Stimulated activated CD4-positive, alpha-beta T cell treated with anti-CD3 and anti-CD28 coated beads, TNF-alpha, amount 100 ng/mL, for 48 hours (primary cell): Measurements from ENCODE around the gene MAFG.

Source experiments
- DNase-seq, 3 donors: peaks; one replicate each; pipeline ENCODE4 v3.0.0-alpha.2; 2020; ENCODE audit warnings: low read depth in 3 of 3

MAFG gene

DNA sequence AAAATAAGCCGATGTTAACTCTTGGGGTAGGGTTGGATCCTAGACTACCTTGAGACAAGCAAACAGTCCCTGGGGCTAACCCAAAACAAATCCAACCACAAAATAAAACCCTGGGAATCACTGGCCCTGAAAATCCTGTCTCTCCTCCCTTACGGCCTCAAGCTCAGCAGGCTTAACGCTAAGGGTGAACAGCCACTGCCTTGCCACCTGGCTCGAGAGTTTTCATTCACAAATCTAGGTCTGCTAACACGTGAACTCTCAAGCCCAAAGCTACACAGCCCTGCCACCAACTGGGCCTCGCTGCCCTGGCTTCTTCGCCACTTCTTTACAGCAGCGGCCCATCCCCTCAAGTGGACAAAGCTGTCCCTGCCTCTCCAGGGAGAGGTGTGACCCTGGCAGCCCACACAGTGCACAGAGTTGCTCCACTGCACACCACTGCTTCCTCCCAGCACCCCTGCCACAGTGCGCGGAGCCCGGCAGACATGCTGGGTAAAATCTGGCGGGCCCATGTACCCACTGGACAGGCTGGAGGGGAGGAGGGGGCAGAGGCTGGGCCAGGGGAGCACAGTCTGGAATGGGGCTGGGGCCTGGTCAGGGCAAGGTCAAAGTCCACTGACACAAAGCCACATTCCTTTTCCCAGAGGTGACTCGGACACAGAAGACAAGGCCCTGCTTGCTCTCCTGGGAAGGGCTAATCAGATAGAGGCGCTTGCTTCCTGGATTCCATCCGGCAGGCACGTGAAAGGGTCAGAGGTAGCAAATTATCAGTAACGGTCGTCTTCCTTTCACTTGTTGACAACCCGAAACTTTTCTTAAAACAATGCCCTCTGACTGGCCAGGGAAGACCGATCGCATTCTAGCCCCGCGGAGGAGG is 17.3 kb downstream of the MAFG start:
- DNase-seq = no peak

DNA sequence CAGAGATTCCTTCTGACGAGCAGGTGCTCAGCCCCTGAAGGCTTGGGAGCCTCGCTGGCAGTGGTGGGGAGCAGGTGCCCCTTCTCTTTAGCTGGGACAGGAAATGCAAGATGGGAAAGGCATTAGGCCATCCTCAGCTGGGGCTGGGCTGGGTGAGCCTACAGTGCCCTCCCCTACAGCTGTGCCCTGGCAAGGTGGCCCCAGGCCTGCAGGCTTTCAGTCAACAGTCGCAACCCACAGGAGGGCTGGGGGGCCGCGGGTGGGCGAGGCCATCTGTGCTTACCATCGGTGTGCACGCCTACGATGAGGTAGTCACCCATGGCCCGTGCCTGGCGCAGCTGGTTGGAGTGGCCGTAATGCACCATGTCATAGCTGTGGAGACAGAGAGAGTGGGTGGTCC is 18.3 kb downstream of the MAFG start:
- no peak for DNase-seq

DNA sequence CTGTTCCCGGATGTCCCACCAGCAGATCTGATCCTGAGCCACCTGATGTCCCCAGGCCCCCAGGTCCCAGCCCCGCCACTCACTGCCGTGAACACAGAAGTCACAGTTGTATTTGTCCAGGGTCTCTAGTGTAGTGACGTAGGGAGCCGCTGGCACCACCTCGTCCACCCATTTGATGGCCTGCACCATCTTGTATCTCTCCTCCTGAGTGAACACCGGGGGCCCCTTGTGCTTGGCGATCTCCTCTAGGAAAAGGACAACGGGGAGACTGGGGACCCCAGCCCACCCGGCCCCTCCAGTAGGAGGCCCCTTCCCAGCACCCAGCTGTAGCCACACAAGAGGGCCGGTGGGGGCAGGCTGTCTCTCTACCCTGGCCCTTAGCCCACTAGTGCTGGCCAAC is 18.7 kb downstream of the MAFG start:
- DNase-seq = no peak

DNA sequence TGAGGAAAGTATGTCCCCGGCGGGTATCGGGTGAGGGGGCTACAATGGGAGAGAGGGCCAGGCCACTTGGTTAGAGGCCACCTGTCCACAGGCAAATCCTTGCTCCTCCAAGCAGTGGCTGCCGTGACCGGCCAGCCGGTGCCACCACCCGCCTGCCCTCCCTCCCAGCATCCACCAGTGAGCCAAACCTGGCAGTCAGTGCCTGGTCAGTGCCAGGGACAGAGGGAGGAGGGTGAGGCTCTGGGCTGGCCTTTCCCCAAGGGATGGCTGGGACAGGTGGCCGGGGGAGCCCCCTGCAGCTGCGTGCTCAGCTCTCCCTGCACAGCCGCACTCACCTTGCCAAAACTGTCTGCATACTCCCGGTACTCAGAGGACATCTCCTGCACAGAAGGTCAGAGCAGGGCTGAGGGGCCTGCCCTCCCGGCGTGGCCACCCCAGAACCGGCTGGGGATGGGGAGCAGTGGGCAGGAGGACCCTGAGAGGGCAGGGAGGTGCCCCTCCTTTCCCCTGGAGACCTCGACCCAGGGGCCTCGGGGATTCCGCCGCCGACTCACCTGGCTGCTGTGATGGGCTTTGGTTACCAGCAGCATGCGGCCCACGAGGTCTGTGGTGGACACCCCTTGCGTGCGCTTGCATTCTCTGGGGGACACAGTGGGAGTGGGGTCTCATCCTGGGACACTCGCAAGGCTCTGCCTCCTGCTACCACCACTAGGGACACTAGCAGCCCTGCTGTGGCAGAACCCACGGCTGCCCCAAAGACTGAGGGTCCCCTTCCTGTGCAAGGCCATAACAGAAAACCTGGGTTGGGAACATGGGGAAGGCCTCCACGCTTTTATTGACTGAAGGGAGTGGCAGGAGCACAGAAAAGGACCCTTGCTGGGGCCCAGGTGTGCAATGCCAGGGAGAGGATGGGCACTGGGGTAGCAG is 20.1 kb downstream of the MAFG start:
- DNase-seq = no peak

DNA sequence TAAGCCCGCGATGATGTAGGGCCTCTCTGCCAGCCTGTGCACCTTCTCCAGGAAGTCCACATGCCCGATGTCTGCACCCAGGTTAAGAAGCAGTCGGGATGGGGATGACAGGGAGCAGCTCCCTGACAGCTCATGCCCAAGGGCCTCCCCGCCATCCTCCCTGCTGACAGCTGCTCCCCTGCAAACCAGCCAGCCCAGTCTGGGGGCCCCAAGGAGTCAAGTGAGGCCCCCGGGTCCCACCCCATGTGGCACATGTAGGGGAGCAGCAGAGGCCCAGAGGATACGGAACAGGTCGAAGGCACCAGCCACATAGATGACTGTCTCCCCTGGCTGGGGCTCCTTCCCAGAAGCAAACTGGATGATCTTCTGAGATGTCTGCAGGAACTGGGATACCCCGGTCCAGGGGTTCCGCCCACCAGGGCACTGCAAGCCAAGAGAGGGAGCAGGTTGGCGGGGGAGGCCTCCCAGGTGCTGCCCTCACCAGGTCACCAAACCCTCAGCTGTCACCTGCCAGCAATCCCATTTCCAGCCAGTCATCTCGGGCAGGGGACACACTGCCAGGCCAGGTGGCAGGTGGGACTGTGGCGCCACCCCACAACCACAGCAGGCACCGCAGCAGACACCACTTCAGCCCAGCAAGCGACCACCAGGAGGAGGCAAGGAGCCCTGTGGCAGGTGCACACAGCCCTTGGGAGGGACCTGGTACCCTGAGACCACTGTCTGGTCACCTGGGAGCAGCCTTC is 20.9 kb downstream of the MAFG start:
- DNase-seq = no peak

GRCh38 chr17:81905993-81906392 is 21.5 kb downstream of the MAFG start:
- no peak for DNase-seq

DNA sequence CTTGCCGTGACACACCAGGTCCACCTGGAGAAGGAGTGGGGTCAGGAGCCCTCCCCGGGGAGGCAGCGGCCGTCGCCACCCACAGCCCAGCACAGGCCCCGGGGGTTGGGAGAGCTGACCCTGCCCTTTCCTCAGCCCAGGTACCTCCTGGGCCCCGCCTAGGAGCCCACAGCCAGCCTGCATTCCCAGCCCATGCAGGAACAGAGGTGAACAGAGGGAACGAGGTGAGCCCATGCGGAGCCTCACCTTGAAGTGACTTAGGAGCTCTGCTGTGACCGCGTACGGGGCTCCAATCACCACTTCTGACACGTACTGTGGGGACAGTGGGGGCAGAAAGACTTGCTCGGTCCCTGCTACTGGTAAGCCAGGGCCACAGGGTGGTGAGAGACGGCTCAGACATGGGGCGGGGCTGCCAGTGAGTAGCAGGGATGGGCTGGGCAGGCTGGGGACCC is 22.1 kb downstream of the MAFG start:
- no peak for DNase-seq

- DNase-seq = no peak
Measured at GRCh38 chr17:81904600-81905423, 22.7 kb downstream of the MAFG start.

- DNase-seq = no peak
Measured at GRCh38 chr17:81903896-81904599, 23.5 kb downstream of the MAFG start.

DNA sequence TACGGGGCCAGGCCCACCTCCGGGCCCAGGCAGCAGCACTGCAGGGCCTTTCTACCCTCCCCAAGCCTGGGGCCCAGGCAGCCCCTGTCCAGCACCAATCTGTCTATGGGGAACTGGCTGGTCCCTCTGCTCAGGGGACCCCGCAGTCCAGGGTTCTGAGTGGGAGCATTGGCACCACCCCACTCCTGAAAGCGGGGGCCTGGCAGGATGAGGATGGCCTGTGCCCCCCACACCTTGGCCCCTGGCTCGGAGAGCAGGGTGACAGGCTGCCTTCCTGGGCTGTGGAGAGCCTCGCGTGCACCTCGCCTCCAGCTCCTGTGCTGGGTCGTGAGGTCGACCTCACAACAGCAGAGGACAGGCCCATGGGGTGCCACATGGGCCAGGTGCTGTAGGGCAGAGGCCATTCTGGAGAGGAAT is 24.1 kb downstream of the MAFG start:
- no peak for DNase-seq

DNA sequence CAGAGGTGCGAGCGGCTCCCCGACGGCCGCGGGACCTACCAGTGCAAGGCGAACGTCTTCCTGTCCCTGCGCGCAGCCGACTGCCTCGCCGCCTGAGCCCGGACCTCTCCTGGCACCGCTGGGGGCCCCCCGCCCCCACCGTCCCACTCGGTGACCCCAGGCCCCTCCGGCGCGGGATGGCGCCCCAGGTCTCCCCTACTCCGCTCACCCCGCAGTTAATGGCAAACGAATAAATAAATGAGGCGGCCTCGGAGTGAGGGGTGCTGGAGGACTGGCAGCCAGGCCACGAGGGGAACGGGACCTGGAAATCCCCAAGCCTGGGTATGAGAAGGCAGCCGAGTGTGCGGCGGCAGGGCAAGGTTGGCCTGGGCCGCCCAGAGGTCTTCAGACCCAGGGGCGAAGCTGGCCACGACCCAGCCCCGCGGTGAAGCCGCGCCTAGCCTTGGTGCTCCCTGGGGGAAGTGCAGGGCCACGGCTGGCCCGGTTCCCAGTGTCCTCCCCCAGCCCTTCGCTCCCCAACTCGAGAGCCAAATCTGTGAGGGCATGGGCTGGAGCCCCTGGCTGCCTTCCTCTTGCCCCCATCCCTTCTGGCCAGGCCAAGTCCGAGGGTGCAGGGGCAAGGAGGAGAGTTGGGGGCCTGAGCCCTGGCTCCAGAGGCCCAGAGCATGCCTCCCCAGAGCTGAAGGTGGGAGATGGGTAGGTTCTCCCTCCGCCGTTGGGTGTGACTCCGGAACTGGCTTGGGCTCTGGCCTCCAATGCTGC is 24.7 kb downstream of the MAFG start:
- no peak for DNase-seq

DNA sequence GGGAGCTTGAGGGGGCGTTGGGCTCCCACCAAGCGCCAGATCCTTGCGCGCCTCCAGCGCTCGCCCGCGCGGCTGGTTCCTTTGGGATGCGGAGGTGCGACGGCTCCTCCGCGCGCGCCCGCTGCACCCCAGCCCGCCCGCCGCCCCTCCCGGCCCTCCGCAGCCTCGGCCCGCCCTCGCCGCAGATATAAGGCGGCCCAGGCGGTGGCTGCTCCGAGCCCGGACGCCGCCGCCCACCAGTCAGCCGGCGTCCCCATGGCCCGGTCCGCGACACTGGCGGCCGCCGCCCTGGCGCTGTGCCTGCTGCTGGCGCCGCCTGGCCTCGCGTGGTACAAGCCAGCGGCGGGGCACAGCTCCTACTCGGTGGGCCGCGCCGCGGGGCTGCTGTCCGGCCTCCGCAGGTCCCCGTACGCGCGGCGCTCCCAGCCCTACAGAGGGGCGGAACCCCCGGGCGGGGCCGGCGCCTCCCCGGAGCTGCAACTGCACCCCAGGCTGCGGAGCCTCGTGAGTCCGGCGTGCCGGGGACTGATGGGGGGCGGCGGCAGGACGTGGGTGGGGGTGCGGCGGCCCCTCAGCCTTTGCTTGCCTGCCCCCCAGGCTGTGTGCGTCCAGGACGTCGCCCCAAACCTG is 25.4 kb downstream of the MAFG start, which contains the start of gene NPB:
TSS of gene NPB (plus strand) at position 216 of the 630 bp plus-strand sequence. CDS start at position 256, 40 bp downstream.
- no peak for DNase-seq

DNA sequence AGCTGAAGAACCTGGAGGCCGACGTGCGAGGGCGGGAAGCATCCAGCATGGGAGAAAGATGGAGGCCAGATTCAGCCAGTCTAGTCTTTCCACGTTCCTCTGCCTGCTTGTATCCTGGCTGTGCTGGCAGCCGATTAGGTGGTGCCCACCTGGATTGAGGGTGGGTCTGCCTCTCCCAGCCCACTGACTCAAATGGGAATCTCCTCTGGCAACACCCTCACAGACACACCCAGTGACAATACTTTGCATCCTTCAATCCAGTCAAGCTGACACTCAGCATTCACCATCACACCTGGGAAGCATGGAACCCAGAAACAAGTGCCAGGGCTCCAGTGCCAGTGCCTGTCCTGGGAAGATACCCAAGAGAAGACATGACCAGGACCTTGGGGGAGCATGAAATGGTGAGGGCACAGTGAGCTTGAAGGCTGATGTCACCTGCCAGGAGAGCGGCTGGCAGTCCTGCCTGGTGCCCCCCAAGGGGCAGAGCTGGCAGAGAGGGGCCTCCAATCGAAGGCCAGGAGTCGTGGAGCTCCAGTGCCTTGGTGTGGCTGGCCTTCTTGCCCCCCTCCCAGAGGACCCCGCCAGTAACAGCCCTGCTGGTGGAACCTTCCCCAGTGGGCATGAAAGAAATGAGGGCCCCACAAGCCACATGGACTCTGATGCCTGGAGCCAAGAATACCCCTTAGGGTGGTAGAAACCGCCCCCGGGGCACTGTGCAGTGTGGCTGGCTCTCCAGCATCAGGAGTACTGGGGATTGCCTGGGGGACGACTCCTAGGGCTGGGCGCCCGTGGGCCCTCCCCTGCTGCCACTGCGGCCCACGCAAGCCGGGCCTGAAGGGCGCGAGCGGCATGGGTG is 26.1 kb downstream of the MAFG start:
- DNase-seq = no peak

- DNase-seq = no peak
Measured at GRCh38 chr17:81900181-81900820, 27.2 kb downstream of the MAFG start.

GRCh38 chr17:81899514-81900166 is 27.9 kb downstream of the MAFG start:
- DNase-seq = no peak

DNA sequence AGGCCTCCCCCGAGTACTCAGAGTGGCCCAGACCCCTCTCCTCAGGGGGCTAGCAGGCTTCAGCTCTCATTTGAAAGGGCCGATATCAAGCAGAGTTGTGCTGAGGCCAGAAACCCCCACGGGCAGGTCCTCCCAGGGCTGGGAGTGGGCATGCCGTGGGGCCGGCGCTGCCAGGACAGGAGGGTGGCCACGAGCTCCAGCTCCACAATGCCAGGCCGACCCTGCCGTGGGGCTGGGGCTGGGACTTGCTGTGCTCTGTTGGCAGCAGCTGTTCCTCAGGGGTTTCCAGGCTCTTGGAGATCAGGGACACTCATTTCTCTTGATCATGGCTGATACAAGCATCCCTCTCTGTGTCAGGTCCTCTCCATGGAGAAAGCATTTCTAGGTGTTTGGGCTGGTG is 28.6 kb downstream of the MAFG start:
- DNase-seq = no peak
